GM12892 (cell line): ENCODE results near the gene RGL4.
"Not testable (repeated sequence)": the region's sequence is repeated elsewhere in the genome, so short reads cannot be mapped to it uniquely, and the experiment has no call there.

Experiments
- POLR2A ChIP-seq: IDR thresholded peaks from 2 replicates; pipeline ENCODE4 v1.6.1; 2011; ENCODE audit warnings: low read depth, low read length, control low read depth
- POLR2AphosphoS5 ChIP-seq: IDR thresholded peaks from 2 replicates; pipeline ENCODE4 v1.6.1; 2011; ENCODE audit warnings: low read depth, low read length, control low read depth

DNA sequence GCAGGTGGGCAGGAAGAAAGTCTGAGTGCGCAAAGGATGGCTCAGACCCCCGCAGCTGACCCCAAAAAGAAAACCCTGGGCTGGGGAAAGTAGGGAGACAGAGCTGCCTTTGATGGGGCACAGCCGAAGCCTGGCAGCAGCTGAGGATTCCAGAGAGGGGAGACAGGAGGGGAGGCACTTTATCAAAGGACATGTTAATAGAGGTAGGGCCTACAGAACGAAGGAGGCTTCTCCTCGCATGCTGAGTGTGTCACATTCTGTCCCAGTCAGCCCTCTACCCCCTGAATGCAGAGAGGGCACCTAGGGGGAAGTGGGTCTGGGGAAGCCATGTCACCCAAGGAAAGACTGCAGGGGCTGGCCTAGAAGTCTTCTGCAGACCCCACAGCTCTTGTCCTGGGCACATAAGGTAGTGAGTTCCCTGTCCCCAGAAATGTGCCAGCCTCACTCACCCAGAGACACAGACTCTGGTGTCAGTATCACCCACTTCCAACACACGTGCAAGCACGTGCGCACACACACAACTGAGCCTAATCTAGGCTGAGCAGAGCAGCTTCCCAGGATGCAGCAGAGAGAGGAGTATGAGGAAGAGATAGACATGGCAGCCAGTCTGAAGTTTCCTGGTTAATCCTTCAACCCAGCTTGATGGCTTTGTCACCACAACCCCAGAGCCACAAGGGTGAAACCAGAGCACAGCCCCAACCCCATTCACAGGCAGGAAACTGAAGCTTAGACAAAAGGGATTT is 18.3 kb upstream of the RGL4 start:
- not testable (repeated sequence) for TF ChIP-seq POLR2A, POLR2AphosphoS5
